Colonic mucosa (tissue), 4 donors: ENCODE results near the gene UBE2O. TPM values are rescaled to one million over a fixed set of nuclear protein-coding genes. Genes with fewer than 3 reads are reported as not detected.
A peak's percentile ranks its signal among the peaks of the same experiment; 100 is the strongest.

Experiments
- DNase-seq: peaks from one replicate; pipeline ENCODE4 v3.0.0-alpha.2; 2020
- H3K27ac ChIP-seq: fragments of 200-600 bp; one replicate; pipeline ENCODE4 v1.8.0; 2021
- H3K27me3 ChIP-seq: fragments of 200-600 bp; one replicate; pipeline ENCODE4 v1.8.0; 2021
- H3K36me3 ChIP-seq: fragments of 200-600 bp; one replicate; pipeline ENCODE4 v1.8.0; 2021
- H3K4me1 ChIP-seq: fragments of 200-600 bp; one replicate; pipeline ENCODE4 v1.8.0; 2021; ENCODE audit warnings: mild to moderate bottlenecking
- H3K4me3 ChIP-seq: fragments of 200-600 bp; one replicate; pipeline ENCODE4 v1.8.0; 2021
- H3K9ac ChIP-seq, 2 donors: one replicate each; pipeline ENCODE4 v1.7.0; 2013; ENCODE audit warnings: control low read depth in 2 of 2, low read depth in 2 of 2, low read length in 2 of 2
- H3K9me3 ChIP-seq: fragments of 200-600 bp; one replicate; pipeline ENCODE4 v1.8.0; 2021
- CTCF ChIP-seq: fragments of 200-600 bp; IDR thresholded peaks from one replicate; pipeline ENCODE4 v1.8.0; 2022; ENCODE audit warnings: antibody characterized with exemption, mild to moderate bottlenecking
- intact Hi-C: fragments of 100-400 bp; cut with DNase I; formaldehyde crosslinking; loops from one replicate; pipeline ENCODE4 v1.14.1; 2022
- total RNA-seq, 2 donors: library from RNA; stranded (reverse); fragmentation: NEBNext Ultra II Directional in 1 of 2; extraction: Animal tissue kit (Norgen Biotek cat#: 25700) in 1 of 2; gene quantifications; one replicate each; pipeline ENCODE4 v1.2.1, GENCODE V29; 2021
- donor health status: healthy.
- donor health status: DM: no; HTN: no; CAD: no.
- donor health status: DM: no; HTN: no; CAD: no.

UBE2O gene
- total RNA-seq, 2 donors from 2014 or later: 17.5 to 25.2 TPM

- intact Hi-C loops: no loop called here
- Histone ChIP-seq H3K9ac (peak overlapping the region in 1 of 2 donors; percentile 51), H3K9me3 (no peaks in the 10 kb centered on the region), H3K27ac (peak overlapping the region; percentile 26), H3K36me3 (no peaks in the 10 kb centered on the region), H3K4me3 (peak overlapping the region; percentile 74), H3K4me1 (peaks cover 21% of the 10 kb centered on the region), H3K27me3 (no peaks in the 10 kb centered on the region)
- no peak for DNase-seq
- TF ChIP-seq CTCF: no peak
Observed at GRCh38 chr17:76499267-76499667, 46.3 kb upstream of the UBE2O start.

- Histone ChIP-seq H3K4me1 (peaks cover 21% of the 10 kb centered on the region), H3K27ac (peak overlapping the region; percentile 26), H3K27me3 (no peaks in the 10 kb centered on the region), H3K9ac (peak overlapping the region; percentile 16 to 62), H3K36me3 (no peaks in the 10 kb centered on the region), H3K9me3 (no peaks in the 10 kb centered on the region), H3K4me3 (no peak overlapping the region)
- no peak for TF ChIP-seq CTCF
- intact Hi-C loops: no loop called here
- DNase-seq: no peak
Observed at GRCh38 chr17:76498876-76499251, 45.9 kb upstream of the UBE2O start.

GRCh38 chr17:76497979-76498875 lies 45.3 kb upstream of the UBE2O start:
- Histone ChIP-seq H3K4me1 (peaks cover 27% of the 10 kb centered on the region), H3K9me3 (no peaks in the 10 kb centered on the region), H3K27ac (peak overlapping the region; percentile 73), H3K27me3 (no peaks in the 10 kb centered on the region), H3K9ac (peak overlapping the region; percentile 36 to 62), H3K4me3 (no peak overlapping the region), H3K36me3 (no peaks in the 10 kb centered on the region)
- intact Hi-C loops: no loop called here
- peak; percentile 63 for DNase-seq
- no peak for TF ChIP-seq CTCF

GRCh38 chr17:76497699-76497978 lies 44.7 kb upstream of the UBE2O start:
- Histone ChIP-seq H3K4me3 (no peak overlapping the region), H3K9me3 (no peaks in the 10 kb centered on the region), H3K4me1 (peaks cover 32% of the 10 kb centered on the region), H3K9ac (peak overlapping the region in 1 of 2 donors; percentile 36), H3K36me3 (no peaks in the 10 kb centered on the region), H3K27ac (peak overlapping the region; percentile 73), H3K27me3 (no peaks in the 10 kb centered on the region)
- no peak for DNase-seq
- TF ChIP-seq CTCF: no peak
- intact Hi-C loops: no loop called here

GRCh38 chr17:76496464-76496863 lies 43.5 kb upstream of the UBE2O start:
- Histone ChIP-seq H3K27ac (no peak overlapping the region), H3K9ac (no peak overlapping the region), H3K27me3 (no peaks in the 10 kb centered on the region), H3K4me1 (peaks cover 37% of the 10 kb centered on the region), H3K9me3 (no peaks in the 10 kb centered on the region), H3K36me3 (no peaks in the 10 kb centered on the region), H3K4me3 (no peak overlapping the region)
- no peak for TF ChIP-seq CTCF
- intact Hi-C loops: no loop called here
- DNase-seq: no peak
